GM12873 (cell line): Measurements from ENCODE around the gene SLC2A8.

Experiments used
- TF ChIP-seq, protein P1 (sequence below): IDR thresholded peaks from 2 replicates; pipeline ENCODE4 v1.5.1; 2012; ENCODE audit warnings: low read depth, mild to moderate bottlenecking, moderate library complexity, low read length, control low read depth; ENCODE audit not compliant: insufficient read depth; ENCODE audit errors: missing control alignments

The SLC2A8 gene

DNA sequence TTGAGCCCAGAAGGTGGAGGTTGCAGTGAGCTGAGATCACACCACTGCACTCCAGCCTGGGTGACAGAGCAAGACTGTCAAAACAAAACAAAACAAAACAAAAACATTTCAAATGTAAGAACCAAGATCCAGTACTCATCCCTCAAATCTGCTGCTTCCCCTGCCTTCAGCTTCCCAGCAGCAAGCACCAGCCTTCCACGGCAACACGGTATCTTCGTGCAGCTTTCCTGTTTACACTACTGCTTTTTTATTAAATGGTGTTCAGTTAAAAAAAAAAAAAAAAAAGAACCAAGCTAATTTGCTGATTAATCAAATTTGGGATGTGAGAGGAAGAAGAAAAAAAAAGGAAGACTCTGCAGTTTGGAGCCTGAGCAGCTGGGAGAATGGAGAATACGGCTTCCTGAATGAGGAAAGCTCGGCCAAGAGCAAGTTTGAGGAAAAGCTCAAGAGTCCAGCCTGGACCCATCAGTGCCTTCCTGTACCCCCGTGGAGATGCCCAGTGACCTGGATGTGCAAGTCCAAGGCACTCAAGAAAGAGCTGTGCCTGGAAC lies 28.0 kb upstream of the SLC2A8 start:
- TF ChIP-seq, protein P1, sequence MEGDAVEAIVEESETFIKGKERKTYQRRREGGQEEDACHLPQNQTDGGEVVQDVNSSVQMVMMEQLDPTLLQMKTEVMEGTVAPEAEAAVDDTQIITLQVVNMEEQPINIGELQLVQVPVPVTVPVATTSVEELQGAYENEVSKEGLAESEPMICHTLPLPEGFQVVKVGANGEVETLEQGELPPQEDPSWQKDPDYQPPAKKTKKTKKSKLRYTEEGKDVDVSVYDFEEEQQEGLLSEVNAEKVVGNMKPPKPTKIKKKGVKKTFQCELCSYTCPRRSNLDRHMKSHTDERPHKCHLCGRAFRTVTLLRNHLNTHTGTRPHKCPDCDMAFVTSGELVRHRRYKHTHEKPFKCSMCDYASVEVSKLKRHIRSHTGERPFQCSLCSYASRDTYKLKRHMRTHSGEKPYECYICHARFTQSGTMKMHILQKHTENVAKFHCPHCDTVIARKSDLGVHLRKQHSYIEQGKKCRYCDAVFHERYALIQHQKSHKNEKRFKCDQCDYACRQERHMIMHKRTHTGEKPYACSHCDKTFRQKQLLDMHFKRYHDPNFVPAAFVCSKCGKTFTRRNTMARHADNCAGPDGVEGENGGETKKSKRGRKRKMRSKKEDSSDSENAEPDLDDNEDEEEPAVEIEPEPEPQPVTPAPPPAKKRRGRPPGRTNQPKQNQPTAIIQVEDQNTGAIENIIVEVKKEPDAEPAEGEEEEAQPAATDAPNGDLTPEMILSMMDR = no peak

GRCh38 chr9:127369428-127369827 lies 27.5 kb upstream of the SLC2A8 start:
- TF ChIP-seq, protein P1 = no peak

DNA sequence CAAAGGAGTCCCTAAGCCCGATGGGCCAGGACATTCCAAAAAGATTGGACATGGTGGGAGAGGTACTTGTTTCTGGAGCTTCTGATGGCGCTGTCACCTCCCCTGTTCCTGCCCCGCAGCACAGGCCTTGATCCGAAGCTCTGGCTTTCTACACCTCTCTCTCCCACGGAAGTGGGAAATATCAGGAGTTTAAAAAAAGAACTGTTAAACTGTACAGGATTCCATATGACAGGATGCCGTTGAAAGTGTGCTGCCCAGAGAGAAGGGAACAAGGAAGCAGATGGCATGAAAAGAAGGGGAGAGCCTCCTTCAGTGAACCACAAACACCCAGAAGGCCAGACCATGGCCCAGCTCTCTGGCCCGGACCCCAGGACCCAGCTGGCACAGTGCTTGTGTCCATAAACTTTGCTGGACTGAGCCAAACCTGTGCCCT lies 26.8 kb upstream of the SLC2A8 start:
- TF ChIP-seq, protein P1 = no peak

GRCh38 chr9:127370672-127371648 lies 26.0 kb upstream of the SLC2A8 start:
- TF ChIP-seq, protein P1 = no peak

GRCh38 chr9:127380479-127380878 lies 16.5 kb upstream of the SLC2A8 start:
- TF ChIP-seq, protein P1 = no peak

DNA sequence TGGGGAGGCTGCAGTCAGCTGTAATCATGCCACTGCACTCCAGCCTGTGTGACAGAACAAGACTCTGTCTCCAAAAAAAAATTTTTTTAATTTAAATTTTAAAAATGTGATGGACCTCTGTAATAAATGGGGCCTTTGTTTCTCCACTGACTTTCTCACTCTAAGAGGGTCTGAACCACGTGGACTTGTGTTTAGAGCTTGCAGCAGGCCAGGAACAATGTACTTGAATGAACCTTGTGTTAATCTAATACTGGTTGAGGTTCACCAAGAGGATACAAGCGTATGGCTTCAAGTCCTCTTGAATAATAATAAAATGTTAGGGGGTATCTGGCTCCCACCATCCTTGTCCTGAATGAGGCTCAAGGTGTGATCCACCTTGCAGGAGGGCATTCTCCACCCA lies 14.4 kb upstream of the SLC2A8 start:
- TF ChIP-seq, protein P1 = no peak

- TF ChIP-seq, protein P1 = no peak
Observed at GRCh38 chr9:127384016-127384730, 12.8 kb upstream of the SLC2A8 start.
